ENCODE data around the gene UPK1A. TPM values are rescaled to one million over a fixed set of nuclear protein-coding genes. Genes with fewer than 3 reads are reported as not detected.
A peak's percentile ranks its signal among the peaks of the same experiment; 100 is the strongest.

The UPK1A gene
- total and polyA plus RNA-seq, 9 of the 15 experiments (the other 6 are each of a cell fraction or from before 2014, with no cell fraction given): 0.06 to 0.13 TPM; not detected in 7

DNA sequence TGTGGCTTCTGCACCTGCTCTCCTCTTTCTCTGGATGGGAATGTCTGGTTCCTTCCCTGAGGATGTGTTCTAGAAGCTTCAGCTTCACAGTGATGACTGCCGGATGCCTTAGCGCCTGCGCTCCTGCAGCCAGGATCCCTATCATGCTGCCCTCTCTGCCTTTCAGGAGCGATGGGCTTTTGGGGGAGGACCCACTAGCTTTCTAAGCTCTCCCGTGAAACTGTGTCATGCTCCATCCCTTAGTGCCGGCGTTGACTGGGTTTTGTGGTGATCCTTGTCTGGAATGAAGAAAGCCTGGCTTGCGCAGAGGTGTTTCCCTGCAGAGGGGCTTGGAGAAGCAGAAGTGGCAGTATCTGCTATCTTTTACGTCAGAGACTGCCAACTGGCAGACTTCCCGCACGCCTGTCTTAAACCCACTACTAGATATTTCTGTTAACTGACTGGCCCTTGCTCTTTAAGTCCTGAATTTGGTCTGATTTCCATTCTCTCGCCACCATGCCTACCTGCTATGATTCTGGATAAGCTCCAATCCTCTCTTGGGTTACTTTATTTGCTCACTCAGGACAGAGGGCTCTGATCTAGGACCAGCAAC is 47.7 kb downstream of the UPK1A start:
- no TSS peak for BruUV-seq (replicated peaks)
- FAIRE-seq: no peak
- Histone ChIP-seq H3K36me3 (ENCODE audit: control insufficient read depth, insufficient read depth, low read length) (no peaks in the 10 kb centered on the region), H3K27me3 (ENCODE audit: control insufficient read depth in 2 of 2, insufficient read depth in 2 of 2, low read length in 2 of 2) (peaks cover 15 to 53% of the 10 kb centered on the region in 2 experiments), H3K9me1 (ENCODE audit: control insufficient read depth, insufficient read depth, low read length) (no peaks in the 10 kb centered on the region), H3K9me3 (replicated peaks; ENCODE audit: control insufficient read depth, insufficient read depth, low read depth, low read length) (no peaks in the 10 kb centered on the region), H2AFZ (ENCODE audit: low read depth, low read length) (no peak overlapping the region), H3K9ac (ENCODE audit: insufficient read depth in 1 of 2, low read depth in 2 of 2, low read length in 2 of 2) (peak overlapping the region in 1 of 2 experiments; percentile 45; a peak in 2 of 4 replicates), H4K20me1 (replicated peaks; ENCODE audit: control insufficient read depth, insufficient read depth, low read length) (0 out of 2 replicates have a peak, but pooled peaks cover 6% of the 10 kb centered on the region), H3K4me2 (ENCODE audit: insufficient read depth, low read length) (no peak overlapping the region), H3K79me2 (ENCODE audit: control insufficient read depth, insufficient read depth, low read length) (peaks cover 10% of the 10 kb centered on the region), H3K27ac (ENCODE audit: extremely low read depth, low read depth, low read length) (no peak overlapping the region), H3K4me1 (replicated peaks in 1 of 2; ENCODE audit: control insufficient read depth in 2 of 2, insufficient read depth in 2 of 2, low read length in 2 of 2) (peaks cover 10 to 44% of the 10 kb centered on the region in 2 experiments), H3K4me3 (no peak overlapping the region)
- CTCF ChIA-PET (ENCODE audit: low intra/inter-chr PET ratio): interaction anchor here (1.0 to 1.1 kb wide), 2 partner anchors 9 to 106 kb away, joined by 3 to 6 read pairs; no protein-coding TSS in a partner anchor
- no peak for TF ChIP-seq XRCC4 (IDR thresholded peaks at IDR 0.05; ENCODE audit: extremely low read depth, insufficient read depth, insufficient read length)
- peak; percentile 19 to 48; a peak in 2 of 4 replicates for TF ChIP-seq NRF1 (conservative IDR thresholded peaks at IDR 0.05 in 1 of 2, IDR thresholded peaks at IDR 0.05 in 1 of 2)
- no peak for ATAC-seq
- intact Hi-C loops (cut with micrococcal nuclease) (no loop called here), in situ Hi-C loops (cut with MboI) (no loop called here)
- DNase-seq (ENCODE audit: extremely low read depth in 1 of 4, low spot score in 3 of 4): no peak
- POLR2A ChIA-PET: interaction anchor here (0.9 to 1.1 kb wide), 4 partner anchors 8 to 29 kb away, joined by 3 to 5 read pairs (median 4); no protein-coding TSS in a partner anchor
- 17% methylated on average over 12 of the region's 12 CpGs for WGBS (ENCODE audit: insufficient coverage, low coverage, missing lambda C conversion rate)

DNA sequence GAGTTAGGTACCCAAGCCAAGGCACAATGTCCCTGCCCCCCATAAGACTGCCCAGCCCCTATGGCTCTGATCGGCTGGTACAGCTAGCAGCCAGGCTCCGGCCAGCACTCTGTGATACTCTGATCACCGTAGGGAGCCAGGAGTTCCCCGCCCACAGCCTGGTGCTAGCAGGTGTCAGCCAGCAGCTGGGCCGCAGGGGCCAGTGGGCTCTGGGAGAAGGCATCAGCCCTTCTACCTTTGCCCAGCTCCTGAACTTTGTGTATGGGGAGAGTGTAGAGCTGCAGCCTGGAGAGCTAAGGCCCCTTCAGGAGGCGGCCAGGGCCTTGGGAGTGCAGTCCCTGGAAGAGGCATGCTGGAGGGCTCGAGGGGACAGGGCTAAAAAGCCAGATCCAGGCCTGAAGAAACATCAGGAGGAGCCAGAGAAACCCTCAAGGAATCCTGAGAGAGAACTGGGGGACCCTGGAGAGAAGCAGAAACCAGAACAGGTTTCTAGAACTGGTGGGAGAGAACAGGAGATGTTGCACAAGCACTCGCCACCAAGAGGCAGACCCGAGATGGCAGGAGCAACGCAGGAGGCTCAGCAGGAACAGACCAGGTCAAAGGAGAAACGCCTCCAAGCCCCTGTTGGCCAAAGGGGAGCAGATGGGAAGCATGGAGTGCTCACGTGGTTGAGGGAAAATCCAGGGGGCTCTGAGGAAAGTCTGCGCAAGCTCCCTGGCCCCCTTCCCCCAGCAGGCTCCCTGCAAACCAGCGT is 48.5 kb downstream of the UPK1A start:
- Histone ChIP-seq H3K4me3 (no peak overlapping the region), H3K79me2 (ENCODE audit: control insufficient read depth, insufficient read depth, low read length) (peaks cover 18% of the 10 kb centered on the region), H2AFZ (ENCODE audit: low read depth, low read length) (no peak overlapping the region), H3K9me3 (replicated peaks; ENCODE audit: control insufficient read depth, insufficient read depth, low read depth, low read length) (no peaks in the 10 kb centered on the region), H3K9me1 (ENCODE audit: control insufficient read depth, insufficient read depth, low read length) (no peaks in the 10 kb centered on the region), H3K27me3 (ENCODE audit: control insufficient read depth in 2 of 2, insufficient read depth in 2 of 2, low read length in 2 of 2) (peaks cover 15 to 45% of the 10 kb centered on the region in 2 experiments), H3K4me2 (ENCODE audit: insufficient read depth, low read length) (no peak overlapping the region), H4K20me1 (replicated peaks; ENCODE audit: control insufficient read depth, insufficient read depth, low read length) (0 out of 2 replicates have a peak, but pooled peaks cover 11% of the 10 kb centered on the region), H3K9ac (ENCODE audit: insufficient read depth in 1 of 2, low read depth in 2 of 2, low read length in 2 of 2) (peak overlapping the region in 1 of 2 experiments; percentile 45; a peak in 2 of 4 replicates), H3K36me3 (ENCODE audit: control insufficient read depth, insufficient read depth, low read length) (peaks cover 5% of the 10 kb centered on the region; the same call in 1 of the 3 replicates), H3K4me1 (replicated peaks in 1 of 2; ENCODE audit: control insufficient read depth in 2 of 2, insufficient read depth in 2 of 2, low read length in 2 of 2) (peaks cover 14 to 52% of the 10 kb centered on the region in 2 experiments), H3K27ac (ENCODE audit: extremely low read depth, low read depth, low read length) (no peak overlapping the region)
- intact Hi-C loops (cut with micrococcal nuclease) (no loop called here), in situ Hi-C loops (cut with MboI) (no loop called here)
- ATAC-seq (no peak), FAIRE-seq (no peak), DNase-seq (ENCODE audit: extremely low read depth in 1 of 4, low spot score in 3 of 4) (no peak)
- BruUV-seq (replicated peaks): no TSS peak
- ChIA-PET CTCF (ENCODE audit: low intra/inter-chr PET ratio) (interaction anchor here (1.1 kb wide), 1 partner anchor 105 kb away, joined by 6 read pairs; no protein-coding TSS in a partner anchor), POLR2A (interaction anchor here (0.9 to 1.1 kb wide), 3 partner anchors 9 to 26 kb away, joined by 3 to 5 read pairs (median 4); no protein-coding TSS in a partner anchor)
- 44% methylated on average over 13 of the region's 14 CpGs for WGBS (ENCODE audit: insufficient coverage, low coverage, missing lambda C conversion rate)
- TF ChIP-seq CEBPB (tag; IDR thresholded peaks at IDR 0.05): peak; percentile 35; the same call in 1 of the 2 replicates
- TF ChIP-seq CEBPG (CRISPR knock-in tag; IDR thresholded peaks at IDR 0.05): peak; percentile 45
- no peak for TF ChIP-seq CEBPG (tag; conservative IDR thresholded peaks at IDR 0.05 in 1 of 2, IDR thresholded peaks at IDR 0.05 in 1 of 2)
- TF ChIP-seq, protein P1, sequence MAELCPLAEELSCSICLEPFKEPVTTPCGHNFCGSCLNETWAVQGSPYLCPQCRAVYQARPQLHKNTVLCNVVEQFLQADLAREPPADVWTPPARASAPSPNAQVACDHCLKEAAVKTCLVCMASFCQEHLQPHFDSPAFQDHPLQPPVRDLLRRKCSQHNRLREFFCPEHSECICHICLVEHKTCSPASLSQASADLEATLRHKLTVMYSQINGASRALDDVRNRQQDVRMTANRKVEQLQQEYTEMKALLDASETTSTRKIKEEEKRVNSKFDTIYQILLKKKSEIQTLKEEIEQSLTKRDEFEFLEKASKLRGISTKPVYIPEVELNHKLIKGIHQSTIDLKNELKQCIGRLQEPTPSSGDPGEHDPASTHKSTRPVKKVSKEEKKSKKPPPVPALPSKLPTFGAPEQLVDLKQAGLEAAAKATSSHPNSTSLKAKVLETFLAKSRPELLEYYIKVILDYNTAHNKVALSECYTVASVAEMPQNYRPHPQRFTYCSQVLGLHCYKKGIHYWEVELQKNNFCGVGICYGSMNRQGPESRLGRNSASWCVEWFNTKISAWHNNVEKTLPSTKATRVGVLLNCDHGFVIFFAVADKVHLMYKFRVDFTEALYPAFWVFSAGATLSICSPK (IDR thresholded peaks at IDR 0.05; ENCODE audit: borderline replicate concordance): no peak
- TF ChIP-seq, protein P2, sequence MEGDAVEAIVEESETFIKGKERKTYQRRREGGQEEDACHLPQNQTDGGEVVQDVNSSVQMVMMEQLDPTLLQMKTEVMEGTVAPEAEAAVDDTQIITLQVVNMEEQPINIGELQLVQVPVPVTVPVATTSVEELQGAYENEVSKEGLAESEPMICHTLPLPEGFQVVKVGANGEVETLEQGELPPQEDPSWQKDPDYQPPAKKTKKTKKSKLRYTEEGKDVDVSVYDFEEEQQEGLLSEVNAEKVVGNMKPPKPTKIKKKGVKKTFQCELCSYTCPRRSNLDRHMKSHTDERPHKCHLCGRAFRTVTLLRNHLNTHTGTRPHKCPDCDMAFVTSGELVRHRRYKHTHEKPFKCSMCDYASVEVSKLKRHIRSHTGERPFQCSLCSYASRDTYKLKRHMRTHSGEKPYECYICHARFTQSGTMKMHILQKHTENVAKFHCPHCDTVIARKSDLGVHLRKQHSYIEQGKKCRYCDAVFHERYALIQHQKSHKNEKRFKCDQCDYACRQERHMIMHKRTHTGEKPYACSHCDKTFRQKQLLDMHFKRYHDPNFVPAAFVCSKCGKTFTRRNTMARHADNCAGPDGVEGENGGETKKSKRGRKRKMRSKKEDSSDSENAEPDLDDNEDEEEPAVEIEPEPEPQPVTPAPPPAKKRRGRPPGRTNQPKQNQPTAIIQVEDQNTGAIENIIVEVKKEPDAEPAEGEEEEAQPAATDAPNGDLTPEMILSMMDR (IDR thresholded peaks at IDR 0.05 in 2 of 3, conservative IDR thresholded peaks at IDR 0.05 in 1 of 3; ENCODE audit: insufficient read depth in 2 of 3, low read depth in 1 of 3, low read length in 3 of 3): peak in 2 of 3 experiments; percentile 11 to 31; a peak in 2 of 6 replicates

Data from K562 (cell line).